Endodermal cell (in vitro differentiated cells): ENCODE measurements around the gene NAA16. TPM values are rescaled to one million over a fixed set of nuclear protein-coding genes. Genes with fewer than 3 reads are reported as not detected.

ENCODE experiments used
- DNase-seq: peaks from one replicate; pipeline ENCODE4 v3.0.0-alpha.2; 2017
- H3K27ac ChIP-seq: 2 replicates; pipeline ENCODE4 v1.5.1; 2013; ENCODE audit warnings: mild to moderate bottlenecking, low read depth, low read length, moderate library complexity
- H3K27me3 ChIP-seq: 2 replicates; pipeline ENCODE4 v1.6.1; 2013; ENCODE audit warnings: mild to moderate bottlenecking, low read length, moderate library complexity; ENCODE audit not compliant: insufficient read depth, control insufficient read depth, poor library complexity, severe bottlenecking
- H3K36me3 ChIP-seq: 2 replicates; pipeline ENCODE4 v1.7.0; 2013; ENCODE audit warnings: mild to moderate bottlenecking, low read length, moderate library complexity; ENCODE audit not compliant: control insufficient read depth, insufficient read depth
- H3K4me1 ChIP-seq: one replicate; pipeline ENCODE4 v1.7.0; 2013; ENCODE audit warnings: low read length; ENCODE audit not compliant: control insufficient read depth, insufficient read depth
- H3K4me3 ChIP-seq: 2 replicates; pipeline ENCODE4 v1.5.1; 2013; ENCODE audit warnings: mild to moderate bottlenecking, low read length, moderate library complexity
- H3K9ac ChIP-seq: 2 replicates; pipeline ENCODE4 v1.6.1; 2013; ENCODE audit warnings: mild to moderate bottlenecking, low read length, moderate library complexity; ENCODE audit not compliant: poor library complexity, severe bottlenecking; ENCODE audit errors: extremely low read depth
- H3K9me3 ChIP-seq: 2 replicates; pipeline ENCODE4 v1.6.1; 2013; ENCODE audit warnings: mild to moderate bottlenecking, low read length, moderate library complexity; ENCODE audit not compliant: control insufficient read depth
- H3K27ac Mint-ChIP-seq: 2 replicates; pipeline ENCODE4 v1.8.0; 2020; ENCODE audit warnings: mixed read lengths
- H3K27me3 Mint-ChIP-seq: 2 replicates; pipeline ENCODE4 v1.8.0; 2021; ENCODE audit warnings: mild to moderate bottlenecking, mixed read lengths; ENCODE audit not compliant: insufficient read depth
- H3K36me3 Mint-ChIP-seq: 2 replicates; pipeline ENCODE4 v1.8.0; 2020; ENCODE audit warnings: low read depth, mixed read lengths
- H3K4me1 Mint-ChIP-seq: 2 replicates; pipeline ENCODE4 v1.8.0; 2020; ENCODE audit warnings: mixed read lengths
- H3K4me3 Mint-ChIP-seq: 2 replicates; pipeline ENCODE4 v1.8.0; 2020; ENCODE audit warnings: mild to moderate bottlenecking, moderate library complexity, mixed read lengths
- H3K9me3 Mint-ChIP-seq: 2 replicates; pipeline ENCODE4 v1.8.0; 2020; ENCODE audit warnings: mild to moderate bottlenecking, mixed read lengths
- CTCF ChIP-seq: fragments of 200-600 bp; sonication (generic); conservative IDR thresholded peaks from 2 replicates; pipeline ENCODE4 v1.5.0; 2021; ENCODE audit warnings: antibody characterized with exemption, mild to moderate bottlenecking
- WGBS, 2 experiments: methylation state at CpG; one replicate each; pipeline versions ENCODE4 v1.1.5 to v1.1.7; 2013; ENCODE audit warnings: missing lambda C conversion rate in 2 of 2, mixed read lengths in 1 of 2; ENCODE audit not compliant: insufficient coverage in 1 of 2, insufficient read length in 1 of 2; 5-methylcytosine and 5-hydroxymethylcytosine counted together
- total RNA-seq, 2 donors: library from RNA; stranded (reverse); fragmentation: NEBNext Ultra II Directional in 1 of 2; extraction: Animal tissue kit (Norgen Biotek cat#: 25700) in 1 of 2; gene quantifications; 2 replicates in 1 of 2; 3 replicates in 1 of 2; pipeline ENCODE4 v1.2.1, GENCODE V29; 2021

NAA16 gene
- total RNA-seq, 2 donors from 2014 or later = 29.3 to 30.9 TPM

DNA sequence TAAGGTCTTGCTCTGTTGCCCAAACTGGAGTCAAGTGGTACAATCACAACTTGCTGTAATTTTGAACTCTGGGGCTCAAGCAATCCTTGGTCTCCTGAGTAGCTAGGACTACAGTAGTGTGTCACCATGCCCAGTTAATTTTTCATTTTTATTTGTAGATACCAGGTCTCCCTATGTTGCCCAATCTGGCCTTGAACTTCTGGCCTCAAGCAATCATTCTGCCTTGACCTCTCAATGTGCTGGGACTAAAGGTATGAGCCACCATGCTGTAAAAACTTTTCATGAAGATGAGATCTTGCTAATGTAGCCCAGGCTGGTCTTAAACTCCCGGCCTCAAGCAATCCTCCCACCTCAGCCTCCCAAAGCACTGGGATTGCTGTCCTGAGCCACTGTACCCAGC is 15.1 kb upstream of the NAA16 start:
- 91 to 97% methylated on average over 1 of the region's 1 CpG for WGBS, 2 experiments
- Histone ChIP-seq H3K4me1 (no peaks in the 10 kb centered on the region), H3K27me3 (no peaks in the 10 kb centered on the region), H3K36me3 (no peaks in the 10 kb centered on the region), H3K9ac (no peak overlapping the region), H3K4me3 (no peak overlapping the region), H3K9me3 (no peaks in the 10 kb centered on the region), H3K27ac (no peak overlapping the region)
- Mint-ChIP-seq H3K9me3 (peaks cover 5% of the 10 kb centered on the region), H3K36me3 (no peaks in the 10 kb centered on the region), H3K27ac (no peak overlapping the region), H3K27me3 (no peaks in the 10 kb centered on the region), H3K4me3 (no peak overlapping the region), H3K4me1 (no peaks in the 10 kb centered on the region)
- no peak for DNase-seq
- TF ChIP-seq CTCF = no peak

DNA sequence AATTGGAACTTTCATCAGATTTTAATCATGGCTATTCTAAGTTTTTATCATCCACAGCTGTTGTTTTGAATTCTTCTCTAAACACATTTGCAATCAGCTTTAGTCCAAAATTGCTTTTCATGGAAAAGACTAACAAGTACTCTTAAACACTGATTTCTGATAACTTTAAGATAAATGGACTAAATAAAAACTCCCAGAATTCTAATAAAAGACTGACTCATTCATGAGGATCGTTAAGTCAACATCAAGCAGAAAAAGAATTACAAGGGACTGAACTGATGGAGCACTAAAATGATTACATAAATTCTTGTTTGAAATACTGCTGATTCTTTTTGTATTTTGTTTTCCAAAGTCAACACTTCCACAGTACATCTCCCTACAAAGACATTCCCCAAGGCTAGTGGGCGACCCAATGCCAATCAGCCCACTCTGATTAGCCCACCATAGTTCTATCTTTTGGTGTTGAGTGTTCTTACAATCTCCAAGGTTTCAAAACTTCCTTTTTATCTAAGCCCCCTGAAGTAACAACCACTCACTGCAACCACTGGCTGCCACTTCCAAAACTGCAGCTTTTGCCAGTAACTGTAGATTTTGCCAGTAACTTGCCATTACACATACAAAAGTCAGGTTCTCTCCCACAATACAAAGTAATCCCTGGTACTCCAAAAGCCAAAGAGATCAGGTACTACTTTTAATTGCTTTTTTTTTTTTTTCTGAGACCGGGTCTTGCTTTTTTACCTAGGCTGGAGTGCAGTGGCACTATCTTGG is 14.0 kb upstream of the NAA16 start:
- Histone ChIP-seq H3K4me1 (no peaks in the 10 kb centered on the region), H3K36me3 (no peaks in the 10 kb centered on the region), H3K9ac (no peak overlapping the region), H3K4me3 (no peak overlapping the region), H3K27me3 (no peaks in the 10 kb centered on the region), H3K9me3 (no peaks in the 10 kb centered on the region), H3K27ac (no peak overlapping the region)
- H3K27ac Mint-ChIP-seq = no peak overlapping the region
- peaks cover 2% of the 10 kb centered on the region for H3K9me3 Mint-ChIP-seq
- H3K27me3 Mint-ChIP-seq = no peaks in the 10 kb centered on the region
- H3K4me3 Mint-ChIP-seq = no peak overlapping the region
- DNase-seq = no peak
- no peaks in the 10 kb centered on the region for H3K36me3 Mint-ChIP-seq
- no peak for TF ChIP-seq CTCF
- H3K4me1 Mint-ChIP-seq = no peaks in the 10 kb centered on the region
- 90 to 100% methylated on average over 2 to 3 of the region's 3 CpGs for WGBS, 2 experiments

GRCh38 chr13:41299316-41300094 is 11.6 kb upstream of the NAA16 start:
- H3K9me3 ChIP-seq = no peaks in the 10 kb centered on the region
- Mint-ChIP-seq H3K27ac (no peak overlapping the region), H3K9me3 (no peaks in the 10 kb centered on the region), H3K4me1 (no peaks in the 10 kb centered on the region), H3K4me3 (no peak overlapping the region), H3K36me3 (no peaks in the 10 kb centered on the region), H3K27me3 (no peaks in the 10 kb centered on the region)
- no peaks in the 10 kb centered on the region for H3K4me1 ChIP-seq
- H3K27ac ChIP-seq = no peak overlapping the region
- peak; percentile 1 for DNase-seq
- H3K9ac ChIP-seq = no peak overlapping the region
- 91 to 94% methylated on average over 4 of the region's 4 CpGs for WGBS, 2 experiments
- no peaks in the 10 kb centered on the region for H3K27me3 ChIP-seq
- no peak for TF ChIP-seq CTCF
- H3K36me3 ChIP-seq = no peaks in the 10 kb centered on the region
- no peak overlapping the region for H3K4me3 ChIP-seq
